ENCODE measurements around the gene NR1H3. TPM values are rescaled to one million over a fixed set of nuclear protein-coding genes. Genes with fewer than 3 reads are reported as not detected.

Gene NR1H3
- total and polyA plus RNA-seq, 2 of the 4 experiments (the other 2 are of a cell fraction), result 9.1 to 13.6 TPM

GRCh38 chr11:47256374-47256773 is 1.4 kb upstream of the NR1H3 start:
- ChIA-PET POLR2A (ENCODE audit: unreplicated experiment) (no interaction called here), CTCF (interaction anchor here (1.4 kb wide), 1 partner anchor 24 kb away, joined by 3 read pairs; no protein-coding TSS in a partner anchor)
- DNase-seq (no peak), ATAC-seq (ENCODE audit: low read depth) (no peak)
- Histone ChIP-seq H2AK5ac (ENCODE audit: low read depth, low read length) (no peak overlapping the region), H3K9me3 (ENCODE audit: control insufficient read depth, insufficient read depth, low read length) (no peaks in the 10 kb centered on the region), H3K36me3 (ENCODE audit: control insufficient read depth, insufficient read depth, low read length) (peaks cover 2% of the 10 kb centered on the region; the same call in 1 of the 2 replicates), H3K18ac (ENCODE audit: low read depth, low read length) (no peak overlapping the region), H4K5ac (ENCODE audit: low read depth, low read length) (no peak overlapping the region), H3K4me2 (ENCODE audit: low read depth, low read length) (no peak overlapping the region), H2BK20ac (ENCODE audit: low read depth, low read length) (no peak overlapping the region; the same call in 1 of the 2 replicates), H2AFZ (replicated peaks; ENCODE audit: low read length, poor library complexity) (no peak overlapping the region), H4K20me1 (ENCODE audit: insufficient read depth, low read length) (no peaks in the 10 kb centered on the region), H3K79me1 (ENCODE audit: low read depth in 1 of 2, low read length in 2 of 2) (peaks cover 5 to 34% of the 10 kb centered on the region in 2 experiments; a peak in 3 of 4 replicates), H3K4me1 (ENCODE audit: control insufficient read depth, insufficient read depth, low read length) (peaks cover 24% of the 10 kb centered on the region), H3K56ac (ENCODE audit: extremely low read depth, insufficient read depth, low read length) (no peak overlapping the region), H2BK5ac (ENCODE audit: low read depth, low read length, poor library complexity, severe bottlenecking) (no peak overlapping the region), H3K27me3 (ENCODE audit: control insufficient read depth, insufficient read depth, low read length) (no peaks in the 10 kb centered on the region), H3K27ac (ENCODE audit: insufficient read depth, low read length) (no peak overlapping the region), H2AK9ac (replicated peaks; ENCODE audit: low read depth, low read length, poor library complexity) (no peak overlapping the region), H2BK15ac (ENCODE audit: low read depth, low read length) (no peak overlapping the region), H3K9me1 (ENCODE audit: insufficient read depth, low read length) (peaks cover 11% of the 10 kb centered on the region), H4K91ac (ENCODE audit: insufficient read depth, low read depth, low read length) (no peak overlapping the region), H3K4me3 (ENCODE audit: insufficient read depth, low read depth, low read length) (no peak overlapping the region), H2BK120ac (ENCODE audit: low read depth, low read length) (no peak overlapping the region), H3K4ac (ENCODE audit: low read depth, low read length) (no peak overlapping the region), H3K14ac (replicated peaks; ENCODE audit: low read depth, low read length) (no peak overlapping the region), H4K8ac (ENCODE audit: low read depth in 2 of 2, low read length in 2 of 2) (no peak overlapping the region; a peak in 1 of 4 replicates), H3K23ac (ENCODE audit: low read depth, low read length) (no peak overlapping the region), H3K9ac (ENCODE audit: low read depth, low read length) (no peak overlapping the region)
- intact Hi-C loops (cut with micrococcal nuclease) (loop anchor here (5.0 kb wide), 1 partner anchor 151 kb away; the partner anchor contains the start of gene SLC39A13), dilution Hi-C loops (cut with HindIII; ENCODE audit: low sequenced_read_pairs, unreplicated experiment) (no loop called here), in situ Hi-C loops (cut with MboI; ENCODE audit: low sequenced_read_pairs) (no loop called here)
- WGBS, 2 experiments (ENCODE audit: extremely low coverage in 2 of 2, insufficient read length in 1 of 2), result 80% methylated on average over 1 of the region's 6 CpGs; no CpG with 5 or more reads in 1 of the 2 experiments
- no TSS peak for BruUV-seq (replicated peaks)
- TF ChIP-seq USF2 (IDR thresholded peaks at IDR 0.05; ENCODE audit: low read depth, low read length) (no peak), BHLHE40 (IDR thresholded peaks at IDR 0.05; ENCODE audit: low read depth, low read length) (no peak), CHD1 (IDR thresholded peaks at IDR 0.05; ENCODE audit: low read depth, low read length) (no peak), MXI1 (IDR thresholded peaks at IDR 0.05; ENCODE audit: borderline replicate concordance, low read depth, low read length) (no peak), RAD21 (IDR thresholded peaks at IDR 0.05; ENCODE audit: low read length) (no peak)
